Stimulated activated CD4-positive, alpha-beta T cell treated with anti-CD3 and anti-CD28 coated beads, Interleukin-1b, Interleukin-23, amount 100 ng/mL, for 24 hours (primary cell): ENCODE measurements around the gene MIOX.

Experiments used
- DNase-seq, 4 experiments: peaks; one replicate each; pipeline ENCODE4 v3.0.0-alpha.2; 2020; ENCODE audit warnings: low read depth in 4 of 4, low spot score in 1 of 4

The MIOX gene

GRCh38 chr22:50488886-50489285 is 2.2 kb downstream of the MIOX start:
- DNase-seq, result no peak

DNA sequence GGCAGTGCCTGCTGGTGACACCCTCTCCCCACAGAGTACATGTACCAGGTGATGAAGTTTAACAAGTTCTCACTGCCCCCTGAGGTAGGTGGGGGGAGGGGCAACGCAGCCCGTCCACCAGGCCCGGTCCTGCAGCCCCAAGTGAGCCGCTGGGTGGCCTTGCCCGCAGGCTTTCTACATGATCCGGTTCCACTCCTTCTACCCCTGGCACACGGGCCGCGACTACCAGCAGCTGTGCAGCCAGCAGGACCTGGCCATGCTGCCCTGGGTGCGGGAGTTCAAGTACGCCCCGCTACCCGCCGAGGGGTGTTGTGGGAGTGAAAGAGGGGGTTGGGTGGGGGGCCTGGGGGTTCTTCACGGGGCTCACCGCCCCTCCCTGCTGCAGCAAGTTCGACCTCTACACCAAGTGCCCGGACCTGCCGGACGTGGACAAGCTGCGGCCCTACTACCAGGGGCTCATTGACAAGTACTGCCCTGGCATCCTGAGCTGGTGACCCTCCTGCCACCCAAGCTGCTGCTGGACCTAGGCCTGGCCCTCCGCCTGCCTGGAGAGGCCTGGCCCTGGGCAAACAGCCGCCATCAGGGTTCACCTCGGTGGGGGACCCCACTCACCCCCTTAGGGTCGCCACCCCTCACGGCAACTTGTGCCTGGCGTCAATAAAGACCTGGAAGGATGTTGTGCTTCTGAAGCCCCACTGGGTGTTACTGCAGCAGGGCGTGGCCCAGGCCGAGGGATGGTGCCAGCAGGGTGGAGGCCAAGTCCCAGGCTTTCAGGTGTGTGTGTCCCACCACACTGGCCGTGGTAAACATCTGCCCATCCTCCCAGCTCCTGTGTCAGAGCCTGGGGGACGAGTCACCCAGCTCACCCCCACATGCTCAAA is 2.9 kb downstream of the MIOX start:
- DNase-seq, result no peak

DNA sequence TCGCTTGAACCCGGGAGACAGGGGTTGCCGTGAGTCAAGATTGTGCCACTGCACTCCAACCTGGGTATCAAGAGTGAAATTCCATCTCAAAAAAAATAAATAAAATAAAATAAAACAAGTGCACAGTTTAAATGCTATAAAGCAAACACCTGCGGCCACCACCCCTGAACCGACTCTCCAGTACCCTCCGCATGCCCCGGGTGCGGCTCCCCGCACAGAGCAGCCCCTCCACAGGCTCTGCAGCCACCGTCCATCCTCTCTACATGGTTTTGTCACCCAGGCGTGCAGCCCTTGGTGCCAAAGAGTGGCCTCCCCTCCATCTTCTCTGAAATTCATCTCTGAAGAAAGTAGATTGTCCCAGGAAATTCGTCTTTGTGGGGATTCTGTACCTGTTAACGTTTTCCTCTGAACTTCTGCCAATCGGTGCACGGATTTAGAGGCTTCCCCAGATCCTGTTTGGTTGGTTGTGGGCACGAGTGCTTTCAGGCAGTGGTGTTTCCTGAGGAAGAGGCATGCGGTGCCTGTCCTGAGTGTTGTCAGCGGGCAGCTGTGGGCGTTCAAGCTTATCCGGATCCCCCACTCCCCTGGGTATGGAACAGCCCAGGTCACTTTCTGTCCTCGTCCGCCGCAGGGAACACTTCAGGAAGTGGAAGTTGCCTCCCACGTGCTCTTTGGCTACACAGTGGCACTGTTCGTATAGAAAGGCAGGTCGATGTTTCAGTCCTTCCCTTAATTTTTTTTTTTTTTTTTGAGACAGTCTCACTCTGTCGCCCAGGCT is 4.1 kb downstream of the MIOX start:
- no peak for DNase-seq

DNA sequence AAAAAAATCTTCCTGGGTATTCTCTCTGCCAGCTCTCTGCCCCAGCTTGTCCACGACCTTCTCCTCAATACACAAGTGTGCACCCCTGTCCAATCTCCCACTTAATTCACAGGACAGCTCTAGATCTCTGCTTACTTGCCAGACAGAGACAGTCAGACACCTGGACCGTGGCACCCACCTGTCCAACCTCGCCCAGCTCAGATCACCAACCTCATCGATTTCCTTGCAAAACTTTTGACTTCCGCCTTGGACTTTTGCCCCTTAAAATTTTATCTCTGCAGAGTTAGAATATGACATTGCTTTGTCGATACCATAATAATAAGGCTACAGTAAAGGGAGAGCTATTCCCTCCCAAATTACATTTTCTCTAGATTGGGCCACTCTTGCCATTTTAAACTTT is 10.4 kb downstream of the MIOX start:
- DNase-seq, result no peak

DNA sequence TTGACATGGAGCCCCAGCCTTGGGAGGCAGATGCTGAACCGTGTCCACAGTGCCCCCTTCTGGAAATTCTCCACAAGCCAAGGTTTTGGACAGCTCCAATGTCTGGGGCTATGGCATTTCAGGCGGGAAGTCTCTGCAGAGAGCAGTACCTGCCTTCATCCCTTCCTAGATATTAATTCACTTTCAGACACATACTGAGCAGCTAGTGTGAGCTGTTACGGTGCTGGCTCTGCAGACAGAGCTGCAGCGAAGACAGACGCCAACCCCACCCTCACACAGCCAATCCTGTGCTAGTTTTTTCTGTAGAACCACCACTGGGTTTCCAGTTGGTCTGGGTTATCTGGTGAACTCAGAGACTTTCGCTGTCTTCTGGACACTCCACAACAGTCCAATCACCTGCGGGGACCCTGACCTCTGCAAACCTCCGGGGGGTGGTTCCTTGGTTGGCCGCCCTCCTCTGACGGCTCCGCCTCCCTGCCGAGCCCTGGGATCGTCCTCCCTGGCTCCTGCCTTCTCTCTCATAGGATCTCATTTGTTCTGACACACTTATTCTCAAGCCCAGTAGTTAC is 11.7 kb downstream of the MIOX start:
- peak; percentile 31 to 50 (median 44) for DNase-seq

DNA sequence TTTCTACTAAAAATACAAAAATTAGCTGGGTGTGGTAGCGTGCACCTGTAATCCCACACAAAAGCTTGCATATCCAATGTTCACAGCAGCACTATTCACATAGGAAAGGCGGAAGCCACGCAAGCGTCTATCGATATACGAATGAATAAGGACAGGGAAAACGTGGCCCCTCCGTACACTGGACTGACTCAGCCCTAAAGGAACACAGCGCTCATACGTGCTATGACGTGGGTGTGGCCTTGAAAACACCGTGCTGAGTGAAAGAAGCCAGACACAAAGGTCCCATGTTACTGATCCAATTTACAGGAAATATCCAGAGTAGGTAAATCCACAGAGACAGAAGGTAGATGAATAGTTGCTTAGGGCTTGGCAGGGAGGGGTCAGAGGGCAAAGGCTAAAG is 13.8 kb downstream of the MIOX start:
- DNase-seq, result no peak

DNA sequence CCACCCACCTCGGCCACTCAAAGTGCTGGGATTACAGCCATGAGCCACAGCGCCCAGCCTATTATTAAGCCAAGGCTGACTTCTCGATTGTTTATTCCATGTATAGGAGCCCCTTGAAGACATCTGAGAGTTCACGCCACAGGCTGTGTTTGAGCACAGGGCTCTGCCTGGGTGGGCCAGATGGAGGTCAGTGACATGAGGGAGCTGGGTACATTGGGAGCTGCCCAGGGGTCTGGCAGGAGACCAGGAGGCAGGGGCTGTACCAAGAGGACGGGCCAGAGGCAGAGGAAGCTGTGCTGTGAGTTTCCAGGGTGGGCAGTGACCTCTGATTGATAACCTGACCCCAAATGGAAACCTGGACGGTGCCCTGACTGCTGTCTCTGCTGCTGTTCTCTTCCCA is 15.4 kb downstream of the MIOX start:
- no peak for DNase-seq

- DNase-seq, result no peak
Observed at GRCh38 chr22:50502628-50503474, 16.2 kb downstream of the MIOX start.

DNA sequence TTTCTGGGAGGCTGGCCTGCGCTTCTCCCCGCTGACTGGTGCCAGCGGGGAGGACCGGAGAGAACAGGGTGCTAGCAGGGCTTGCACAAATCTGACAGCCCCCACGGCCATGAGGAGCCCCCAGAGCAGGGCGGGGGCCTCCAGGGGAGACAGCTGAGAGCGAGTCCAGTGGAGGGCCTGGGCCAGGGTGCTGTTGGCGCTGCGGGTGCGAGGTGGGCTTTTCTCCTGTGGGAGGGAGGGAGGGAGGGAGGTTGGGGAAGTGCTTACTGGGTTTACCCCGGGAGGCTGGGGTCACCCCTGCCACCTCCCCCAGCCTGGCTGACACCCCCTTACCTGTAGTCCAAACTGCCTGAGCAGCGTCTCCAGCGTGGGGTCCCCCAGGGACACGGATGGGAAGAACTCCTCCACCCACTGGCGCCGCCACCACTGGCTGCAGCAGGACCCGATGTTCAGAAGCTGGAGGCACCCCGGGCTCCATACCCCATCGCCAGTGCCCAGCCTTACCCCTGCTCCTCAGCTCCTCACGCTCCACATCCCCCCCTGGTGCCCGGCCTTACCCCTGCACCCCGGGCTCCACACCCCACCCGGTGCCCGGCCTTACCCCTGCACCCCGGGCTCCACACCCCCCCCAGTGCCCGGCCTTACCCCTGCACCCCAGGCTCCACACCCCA is 17.0 kb downstream of the MIOX start:
- DNase-seq, result no peak

- DNase-seq, result no peak
Observed at GRCh38 chr22:50504369-50505211, 17.9 kb downstream of the MIOX start.

DNA sequence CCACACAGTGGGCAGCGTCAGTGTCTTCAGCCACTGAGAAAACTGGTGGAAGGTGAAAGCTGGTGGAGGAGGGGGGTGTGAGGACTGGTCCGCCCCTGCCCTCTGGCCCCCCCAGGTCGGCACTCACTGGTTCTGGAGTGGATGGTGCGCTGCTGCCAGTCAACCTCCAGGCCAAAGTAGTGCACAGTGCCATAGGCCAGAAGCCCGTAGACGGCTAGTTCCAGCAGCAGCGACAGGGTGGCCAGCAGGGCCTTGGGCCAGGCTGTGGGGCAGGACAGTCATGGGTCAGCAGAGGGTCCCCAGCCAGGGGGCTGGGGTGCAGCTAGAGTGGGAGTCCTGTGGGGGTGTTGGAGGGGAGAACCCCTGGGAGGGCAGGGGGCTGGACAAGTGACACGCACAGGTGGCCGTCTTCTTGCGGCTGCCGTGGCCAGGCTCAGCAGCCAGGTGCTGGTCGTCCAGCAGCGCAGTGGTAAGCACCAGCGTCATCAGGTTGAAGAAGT is 18.7 kb downstream of the MIOX start:
- no peak for DNase-seq

GRCh38 chr22:50505776-50506610 is 19.3 kb downstream of the MIOX start:
- no peak for DNase-seq

DNA sequence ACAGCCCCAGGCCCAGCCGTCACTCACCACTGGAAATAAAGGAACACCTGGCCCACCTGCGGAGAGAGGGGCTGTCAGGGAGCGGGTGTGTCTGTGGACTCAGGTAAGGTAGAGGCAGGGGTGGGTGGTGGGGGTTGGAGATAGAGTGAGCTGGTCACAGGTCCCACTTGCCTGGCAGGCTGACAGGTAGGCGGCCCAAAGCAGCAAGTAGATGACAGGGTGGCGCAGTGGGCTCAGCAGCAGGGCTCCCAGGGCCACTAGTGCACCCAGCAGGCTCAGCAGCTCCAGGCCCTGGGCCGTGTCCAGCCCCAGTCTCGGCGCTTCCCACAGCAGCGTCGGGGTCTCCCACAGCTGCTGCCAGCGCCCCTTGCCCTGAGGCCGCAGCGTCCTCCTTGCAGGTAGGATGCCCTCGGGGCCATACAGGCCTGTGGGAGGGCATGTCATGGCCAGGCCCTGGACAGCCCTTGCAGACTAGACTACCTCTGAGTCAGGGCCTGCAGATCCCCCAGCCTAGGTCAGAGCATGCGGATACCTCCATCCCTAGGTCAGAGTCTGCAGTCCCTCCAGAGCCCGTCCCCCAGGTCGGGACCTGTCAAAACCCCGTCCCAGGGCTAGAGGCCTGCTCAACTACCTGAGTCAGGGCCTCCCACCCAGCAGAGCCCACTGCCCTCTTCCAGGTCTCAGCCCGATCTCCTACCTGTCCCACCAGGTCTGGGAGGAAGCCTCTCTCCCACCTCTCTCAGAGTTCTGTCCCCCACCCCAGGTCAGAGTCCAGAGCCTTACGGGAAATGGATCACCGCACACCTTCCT is 20.2 kb downstream of the MIOX start:
- DNase-seq, result no peak

DNA sequence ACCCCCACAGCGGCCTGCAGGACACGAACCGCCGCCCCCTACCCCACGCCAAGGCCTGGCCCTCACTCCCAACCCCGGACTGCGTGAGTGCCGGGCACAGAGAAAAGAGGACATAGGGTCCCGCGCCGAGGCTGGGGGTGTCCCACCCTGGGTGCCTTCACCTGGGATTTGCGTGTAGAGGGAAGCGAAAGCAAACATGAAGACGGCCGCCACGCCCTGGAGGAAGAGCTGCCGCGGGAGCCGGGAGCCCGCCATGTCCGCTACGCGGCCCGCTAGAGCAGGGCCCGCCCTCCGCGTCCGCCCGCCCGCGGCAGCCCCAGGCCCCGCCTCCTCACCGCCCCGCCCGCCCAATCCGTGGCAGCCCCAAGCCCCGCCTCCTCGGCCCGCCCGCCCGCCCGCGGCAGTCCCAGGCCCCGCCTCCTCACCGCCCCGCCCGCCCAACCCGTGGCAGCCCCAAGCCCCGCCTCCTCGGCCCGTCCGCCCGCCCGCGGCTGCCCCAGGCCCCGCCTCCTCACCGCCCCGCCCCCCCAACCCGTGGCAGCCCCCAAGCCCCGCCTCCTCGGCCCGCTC is 20.8 kb downstream of the MIOX start, which contains the start of gene LMF2:
LMF2 (minus strand) TSS at position 282 of the 570 bp plus-strand sequence; CDS start at position 255, 27 bp downstream.
- peak; percentile 86 to 96 (median 88) for DNase-seq

DNA sequence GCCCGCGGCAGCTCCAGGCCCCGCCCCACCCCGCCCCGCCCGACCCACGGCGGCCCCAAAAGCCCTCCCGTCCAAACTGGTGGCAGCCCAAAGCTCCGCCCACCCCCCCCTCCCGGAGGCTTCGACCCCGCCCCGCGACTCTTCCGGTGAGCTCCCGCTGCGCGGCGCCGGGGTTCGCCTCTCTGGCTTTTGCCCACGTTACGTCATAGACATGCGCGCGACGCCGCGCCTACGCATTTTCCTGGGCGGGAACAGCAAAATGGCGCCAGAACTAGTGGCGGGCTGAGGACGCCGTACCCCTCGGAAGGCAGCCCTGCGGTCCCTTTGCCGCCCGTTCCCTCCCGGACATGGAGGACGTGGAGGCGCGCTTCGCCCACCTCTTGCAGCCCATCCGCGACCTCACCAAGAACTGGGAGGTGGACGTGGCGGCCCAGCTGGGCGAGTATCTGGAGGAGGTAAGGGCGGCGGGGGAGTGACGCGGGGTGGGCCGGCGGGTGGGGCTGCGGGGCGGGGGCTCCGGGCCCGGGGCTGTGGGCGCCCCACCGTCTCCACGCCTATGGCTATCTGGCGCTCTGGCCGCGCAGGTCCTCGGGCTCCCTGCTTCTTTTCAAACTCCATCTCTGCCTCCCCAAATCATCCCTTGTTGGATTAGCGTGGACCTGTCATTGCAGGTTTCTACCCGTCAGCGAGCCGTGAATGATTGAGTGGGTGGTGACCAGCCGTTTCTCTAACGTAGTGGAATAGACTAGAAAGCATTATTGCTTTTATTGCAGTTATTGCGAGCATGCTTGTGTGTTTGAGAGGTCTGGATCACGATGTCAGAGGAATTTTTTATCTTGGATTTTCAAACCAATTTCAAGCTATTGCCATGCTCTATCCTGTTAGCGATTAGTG is 21.6 kb downstream of the MIOX start, which contains the start of gene NCAPH2:
NCAPH2 (plus strand) TSS at position 234 of the 894 bp plus-strand sequence; CDS start at position 348, 114 bp downstream.
- peak in 3 of 4 experiments; percentile 96 to 98 (median 96) for DNase-seq

- no peak for DNase-seq
Observed at GRCh38 chr22:50508897-50509296, 22.2 kb downstream of the MIOX start.
